GM19468 (cell line): Measurements from ENCODE around the gene GSTA5.
"Not testable (repeated sequence)": the region's sequence is repeated elsewhere in the genome, so short reads cannot be mapped to it uniquely, and the experiment has no call there.

Experiments used
- ATAC-seq: cut with Tn5 transposase; IDR thresholded peaks from one replicate; pipeline ENCODE4 v1.9.1; 2021; ENCODE audit warnings: mild to moderate bottlenecking, moderate library complexity, moderate number of reproducible peaks; ENCODE audit not compliant: unreplicated experiment; ENCODE audit errors: extremely low read depth

GSTA5 gene

DNA sequence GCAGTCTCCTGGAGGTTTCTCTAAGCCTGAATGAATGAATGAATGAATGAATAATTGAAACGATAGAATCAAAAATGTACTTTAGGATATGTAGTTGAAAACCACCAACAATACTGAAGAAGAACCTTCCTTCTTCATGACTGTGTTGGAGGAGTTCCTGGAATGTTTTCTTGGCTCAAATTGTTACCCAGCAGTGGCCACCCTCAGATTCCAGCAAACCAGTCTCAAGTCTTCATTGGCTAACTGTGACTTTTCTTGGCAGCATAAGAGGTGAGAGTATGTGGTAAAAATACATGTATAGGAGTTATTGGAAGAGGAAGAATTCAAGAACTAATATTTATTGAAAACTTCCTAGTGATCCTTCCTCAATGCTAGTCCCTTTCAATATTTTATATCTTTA lies 41.3 kb downstream of the GSTA5 start:
- ATAC-seq: not testable (repeated sequence)

DNA sequence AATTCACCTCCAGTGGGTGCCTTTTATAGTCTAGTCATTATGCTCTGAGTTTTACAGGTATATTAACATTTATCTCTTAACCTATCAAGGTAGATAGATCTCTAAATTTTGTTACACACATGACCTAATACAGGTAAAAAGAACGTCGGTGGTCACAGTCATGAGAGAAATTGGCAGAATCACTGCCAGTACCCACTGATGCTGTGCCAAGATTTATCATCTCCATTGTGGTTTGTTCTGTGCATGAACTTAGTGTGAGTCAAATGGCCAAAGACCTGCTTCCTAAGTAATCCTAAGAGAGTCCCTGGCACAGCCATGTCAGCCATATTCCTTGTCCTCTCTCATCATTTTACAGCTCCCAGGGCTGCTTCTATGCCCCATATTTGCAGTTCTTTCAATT lies 46.2 kb downstream of the GSTA5 start:
- ATAC-seq: not testable (repeated sequence)

DNA sequence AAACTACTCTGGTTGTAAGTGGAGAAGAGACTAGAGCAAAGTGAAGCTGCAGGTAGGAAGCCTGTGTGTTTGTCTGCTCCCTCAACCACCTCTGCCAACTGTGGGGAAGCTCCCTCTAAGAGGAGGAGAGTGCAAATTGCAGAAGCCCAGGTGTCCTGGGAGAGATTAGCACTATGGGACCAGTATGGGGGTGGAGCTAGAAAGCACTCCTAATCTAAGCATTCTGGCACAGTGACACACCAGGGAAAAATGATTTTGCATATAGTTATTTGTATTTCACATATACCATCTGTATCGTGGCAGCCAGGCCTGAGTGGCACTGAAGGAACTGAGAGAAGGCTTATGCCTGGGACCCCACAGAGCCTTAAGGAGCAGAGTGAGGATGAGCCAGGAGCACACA lies 49.8 kb downstream of the GSTA5 start:
- ATAC-seq: no peak

DNA sequence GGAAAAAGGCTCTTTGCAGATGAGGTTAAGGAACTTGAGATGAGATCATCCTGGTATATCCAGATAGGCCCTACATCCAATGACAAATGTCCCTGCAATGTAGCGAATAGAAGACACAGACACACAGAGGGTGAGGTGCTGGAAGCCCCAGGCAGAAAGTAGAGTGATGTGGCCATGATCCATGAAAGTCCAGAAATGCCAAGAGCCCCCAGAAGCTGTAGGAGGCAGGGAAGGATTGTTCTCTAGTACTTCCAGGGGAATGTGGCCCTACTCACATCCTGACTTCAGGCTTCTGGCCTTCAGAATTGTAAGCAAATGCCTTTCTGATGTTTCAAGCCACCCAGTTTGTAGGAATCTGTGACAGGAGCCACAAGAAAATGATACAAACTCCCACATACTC lies 51.0 kb downstream of the GSTA5 start:
- ATAC-seq: not testable (repeated sequence)

DNA sequence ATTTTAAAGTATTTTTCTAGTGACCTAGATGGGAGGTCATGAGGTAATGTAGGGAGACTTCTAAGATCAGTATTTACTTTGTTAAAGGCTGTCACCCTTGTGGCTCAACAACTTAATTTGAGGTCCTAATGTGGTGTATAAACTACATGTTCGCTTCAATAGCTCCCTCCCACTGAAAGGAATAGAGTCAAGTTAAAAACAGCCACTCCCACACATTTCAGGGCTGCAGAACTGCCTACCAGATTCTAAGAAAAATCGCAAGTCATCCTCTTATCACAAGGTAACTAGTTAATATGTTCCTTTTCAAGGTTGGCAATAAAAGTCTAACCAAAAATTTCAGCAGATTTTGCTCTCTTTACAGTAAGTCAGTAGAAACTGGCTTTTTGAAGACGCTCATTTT lies 52.1 kb downstream of the GSTA5 start:
- ATAC-seq: no peak

GRCh38 chr6:52787917-52788316 lies 52.7 kb downstream of the GSTA5 start:
- ATAC-seq: no peak

GRCh38 chr6:52786249-52786956 lies 54.2 kb downstream of the GSTA5 start:
- ATAC-seq: no peak

DNA sequence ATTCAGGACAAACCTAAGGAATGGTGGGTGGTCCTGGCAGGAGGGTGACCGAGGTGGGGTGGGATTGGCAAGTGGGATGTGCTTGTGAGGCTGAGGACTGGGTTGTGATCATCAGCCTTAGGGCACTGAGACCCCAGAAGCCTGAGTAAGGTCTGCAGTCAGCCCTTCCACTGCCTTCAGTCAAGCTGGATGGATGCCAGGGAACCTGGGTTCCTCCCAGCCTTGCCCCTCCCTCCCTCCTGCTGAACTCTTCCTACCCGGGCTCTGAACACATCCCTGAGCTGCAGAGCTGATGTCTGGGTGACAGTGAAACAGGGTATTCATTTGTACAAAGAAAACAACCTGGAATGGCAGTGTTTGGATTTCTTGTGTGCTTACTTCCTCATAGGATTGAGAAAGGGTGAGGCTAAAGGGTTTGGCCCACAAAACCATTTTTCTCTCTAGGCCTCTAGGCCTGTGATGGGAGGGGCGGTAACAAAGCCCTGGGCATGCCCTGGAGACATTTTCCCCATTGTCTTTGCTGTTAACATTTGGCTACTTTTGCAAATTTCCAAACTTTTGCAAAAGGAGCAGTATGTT lies 57.8 kb downstream of the GSTA5 start:
- ATAC-seq: not testable (repeated sequence)

GRCh38 chr6:52782209-52782608 lies 58.4 kb downstream of the GSTA5 start:
- ATAC-seq: not testable (repeated sequence)
